HepG2 (cell line): ENCODE measurements around the gene CFAP206. TPM values are rescaled to one million over a fixed set of nuclear protein-coding genes. Genes with fewer than 3 reads are reported as not detected.

Experiments
- ATAC-seq: fragments of 200-7000 bp; cut with Tn5 transposase; 3 replicates; pipeline ENCODE4 v1.9.1; 2020; ENCODE audit warnings: mild to moderate bottlenecking, moderate library complexity
- BruUV-seq: library from RNA; stranded (reverse); fragments of 400-500 nt; replicated peaks from 2 replicates; lab custom pipeline; 2021; lab: Mats Ljungman, UMichigan
- CTCF ChIA-PET: fragments of 300-600 bp; formaldehyde crosslinking; extraction: SDS; loops from one replicate; lab custom pipeline; 2021; ENCODE audit warnings: low total read pairs, inconsistent platforms, low intra/inter-chr PET ratio; lab: Yijun Ruan, JAX
- POLR2A ChIA-PET: fragments of 350-600 bp; sonication (Branson Sonifier 250); formaldehyde crosslinking; loops from one replicate; lab custom pipeline; 2020; ENCODE audit warnings: antibody characterized with exemption, inconsistent platforms; lab: Yijun Ruan, JAX
- DNase-seq: peaks from one replicate; pipeline ENCODE4 v3.0.0-alpha.2; 2015; ENCODE audit warnings: low spot score
- FAIRE-seq: peaks from 3 replicates; lab custom pipeline; 2011; peaks lifted over from hg19 to GRCh38; lab: Jason Lieb, UNC
- H2AFZ ChIP-seq: one replicate; pipeline ENCODE4 v1.6.1; 2011; ENCODE audit warnings: low read length, inconsistent platforms
- H3K27ac ChIP-seq: fragments of 300-600 bp; 3 replicates; pipeline ENCODE4 v1.8.0; 2011; ENCODE audit warnings: mixed run types, mild to moderate bottlenecking, mixed read lengths, low read length, inconsistent platforms; ENCODE audit not compliant: insufficient read depth; ENCODE audit errors: extremely low read length
- H3K27me3 ChIP-seq, 2 experiments: fragments of 200-600 bp in 1 of 2; 2 replicates in 1 of 2; 3 replicates in 1 of 2; pipeline versions ENCODE4 v1.6.0 to v1.8.0; 2011; ENCODE audit warnings: low read length in 2 of 2, mild to moderate bottlenecking in 2 of 2, moderate library complexity in 2 of 2, inconsistent platforms in 1 of 2; ENCODE audit not compliant: insufficient read depth in 2 of 2, control insufficient read depth in 1 of 2
- H3K36me3 ChIP-seq, 2 experiments: fragments of 200-600 bp in 1 of 2; replicated peaks in 1 of 2; 2 replicates in 1 of 2; 3 replicates in 1 of 2; pipeline versions ENCODE4 v1.5.1 to v1.8.0; 2011; ENCODE audit warnings: low read length in 2 of 2, inconsistent platforms in 1 of 2; ENCODE audit not compliant: insufficient read depth in 2 of 2, control insufficient read depth in 1 of 2
- H3K4me1 ChIP-seq: 2 replicates; pipeline ENCODE4 v1.5.1; 2012; ENCODE audit warnings: low read length, inconsistent platforms; ENCODE audit not compliant: insufficient read depth
- H3K4me2 ChIP-seq: 2 replicates; pipeline ENCODE4 v1.6.0; 2011; ENCODE audit warnings: low read depth, low read length, inconsistent platforms
- H3K4me3 ChIP-seq, 3 experiments: fragments of 200-600 bp in 1 of 3; sonication (generic), shearing (Covaris generic) in 1 of 3; replicated peaks in 1 of 3; 2 replicates each; pipeline ENCODE4 v1.5.1; 2011 to 2016; ENCODE audit warnings: low read length in 3 of 3, inconsistent platforms in 2 of 3, low read depth in 2 of 3, mild to moderate bottlenecking in 2 of 3, control low read depth in 1 of 3, mixed read lengths in 1 of 3; ENCODE audit not compliant: insufficient read depth in 1 of 3
- H3K79me2 ChIP-seq: one replicate; pipeline ENCODE4 v1.6.1; 2011; ENCODE audit warnings: low read length, inconsistent platforms; ENCODE audit not compliant: insufficient read depth
- H3K9ac ChIP-seq: 2 replicates; pipeline ENCODE4 v1.6.0; 2011; ENCODE audit warnings: mild to moderate bottlenecking, low read depth, low read length, inconsistent platforms; ENCODE audit not compliant: insufficient read depth
- H3K9me3 ChIP-seq: 2 replicates; pipeline ENCODE4 v1.5.1; 2012; ENCODE audit warnings: mild to moderate bottlenecking, low read length
- H4K20me1 ChIP-seq: 2 replicates; pipeline ENCODE4 v1.6.0; 2011; ENCODE audit warnings: inconsistent platforms, mild to moderate bottlenecking, low read length, moderate library complexity; ENCODE audit not compliant: insufficient read depth
- EZH2 ChIP-seq: conservative IDR thresholded peaks from 2 replicates; pipeline ENCODE4 v1.6.1; 2012; ENCODE audit warnings: mild to moderate bottlenecking, low read depth, low read length, moderate library complexity
- FOXP4 ChIP-seq: sonication (generic); formaldehyde crosslinking; IDR thresholded peaks from 2 replicates; pipeline ENCODE4 v1.4.0; 2020; ENCODE audit warnings: missing genetic modification reagents
- HNRNPK ChIP-seq: fragments of 200-400 bp; formaldehyde crosslinking; IDR thresholded peaks from 2 replicates; pipeline ENCODE4 v1.6.1; 2018; ENCODE audit warnings: low read length, low read depth, moderate library complexity, mild to moderate bottlenecking; ENCODE audit not compliant: poor library complexity, severe bottlenecking
- MYNN ChIP-seq: sonication (generic); formaldehyde crosslinking; IDR thresholded peaks from 2 replicates; pipeline ENCODE4 v1.4.0; 2020; ENCODE audit warnings: mild to moderate bottlenecking, low read depth, missing genetic modification reagents
- RXRA ChIP-seq: sonication (generic); formaldehyde crosslinking; IDR thresholded peaks from 2 replicates; pipeline ENCODE4 v1.5.1; 2020; ENCODE audit warnings: missing genetic modification reagents
- SMARCC2 ChIP-seq: fragments of 450-650 bp; IDR thresholded peaks from 2 replicates; pipeline ENCODE4 v1.6.1; 2017; ENCODE audit warnings: antibody characterized with exemption, mild to moderate bottlenecking
- SNAPC4 ChIP-seq: sonication (generic); formaldehyde crosslinking; IDR thresholded peaks from 2 replicates; pipeline ENCODE4 v1.4.0; 2020; ENCODE audit warnings: mild to moderate bottlenecking, missing genetic modification reagents
- ZBTB37 ChIP-seq: sonication (generic); formaldehyde crosslinking; IDR thresholded peaks from 2 replicates; pipeline ENCODE4 v1.4.0; 2020; ENCODE audit warnings: mild to moderate bottlenecking, missing genetic modification reagents
- ZNF749 ChIP-seq: sonication (generic); formaldehyde crosslinking; IDR thresholded peaks from 2 replicates; pipeline ENCODE4 v1.8.0; 2022; ENCODE audit warnings: mild to moderate bottlenecking, missing genetic modification reagents, moderate library complexity, borderline replicate concordance
- ZNF83 ChIP-seq: sonication (generic); formaldehyde crosslinking; IDR thresholded peaks from 2 replicates; pipeline ENCODE4 v1.4.0; 2020; ENCODE audit warnings: missing genetic modification reagents, mild to moderate bottlenecking, borderline replicate concordance
- WGBS: methylation state at CpG from one replicate; pipeline ENCODE4 v1.1.6; 2017; ENCODE audit warnings: low lambda C conversion rate; 5-methylcytosine and 5-hydroxymethylcytosine counted together
- in situ Hi-C: cut with HindIII; loops from 2 replicates; pipeline ENCODE4 v1.10.0; 2017; ENCODE audit warnings: low pct_unique_long_range_greater_than_20kb; ENCODE audit not compliant: extremely low pct_ligation_motif_present
- intact Hi-C: fragments of 100-400 bp; cut with micrococcal nuclease; formaldehyde crosslinking; loops from one replicate; pipeline ENCODE4 v1.10.0; 2022; ENCODE audit not compliant: unreplicated experiment
- polyA plus RNA-seq, 8 experiments: library from polyadenylated mRNA; depleted of rRNA in 3 of 8; stranded (reverse) in 7 of 8; unstranded in 1 of 8; fragments of >200 nt; fragmentation: Illumina TruSeq in 4 of 8; extraction: Trizol in 4 of 8; gene quantifications; 2 replicates each; pipeline versions ENCODE4 v1.2.1 to v1.2.3, GENCODE V29; 2011 to 2016; ENCODE audit warnings: low read depth in 4 of 8, missing spikeins in 1 of 8, mixed read lengths in 1 of 8; ENCODE audit not compliant: insufficient read depth in 1 of 8
- total RNA-seq, 5 experiments: library from RNA; depleted of rRNA; stranded (reverse); fragments of >200 nt; fragmentation: Illumina TruSeq; extraction: Trizol; gene quantifications; 2 replicates each; pipeline ENCODE4 v1.2.3, GENCODE V29; 2016; ENCODE audit warnings: low read depth in 1 of 5

CFAP206 gene
- total and polyA plus RNA-seq, 2 of the 13 experiments (the other 11 are each of a cell fraction or from before 2014, with no cell fraction given) = not detected

- intact Hi-C loops (no loop called here), in situ Hi-C loops (no loop called here)
- Histone ChIP-seq H3K79me2 (no peaks in the 10 kb centered on the region), H2AFZ (no peak overlapping the region), H3K9ac (no peak overlapping the region), H4K20me1 (no peaks in the 10 kb centered on the region), H3K4me1 (no peaks in the 10 kb centered on the region), H3K36me3 (no peaks in the 10 kb centered on the region), H3K4me3 (no peak overlapping the region), H3K4me2 (no peak overlapping the region), H3K27me3 (no peaks in the 10 kb centered on the region), H3K27ac (no peak overlapping the region), H3K9me3 (no peaks in the 10 kb centered on the region)
- no peak for ATAC-seq
- ChIA-PET POLR2A (no interaction called here), CTCF (no interaction called here)
- no peak for FAIRE-seq
- no TSS peak for BruUV-seq
- 47% methylated on average over 3 of the region's 3 CpGs for WGBS
- TF ChIP-seq HNRNPK (no peak), ZNF83 (no peak), RXRA (CRISPR knock-in tag) (no peak), SNAPC4 (CRISPR knock-in tag) (no peak), EZH2 (no peak), FOXP4 (CRISPR knock-in tag) (no peak), ZNF749 (CRISPR knock-in tag) (no peak), MYNN (CRISPR knock-in tag) (no peak), ZBTB37 (CRISPR knock-in tag) (no peak), SMARCC2 (no peak)
- DNase-seq = no peak
These were observed 23.3 kb upstream of the CFAP206 start for GRCh38 chr6:87384449-87384848.
